HG02943 (cell line): Measurements from ENCODE around the gene APOC1.
"Not testable (repeated sequence)": the region's sequence is repeated elsewhere in the genome, so short reads cannot be mapped to it uniquely, and the experiment has no call there.

Experiments
- ATAC-seq: cut with Tn5 transposase; IDR thresholded peaks from one replicate; pipeline ENCODE4 v1.9.1; 2021; ENCODE audit warnings: mild to moderate bottlenecking, low read depth, moderate library complexity; ENCODE audit not compliant: unreplicated experiment

Gene APOC1

DNA sequence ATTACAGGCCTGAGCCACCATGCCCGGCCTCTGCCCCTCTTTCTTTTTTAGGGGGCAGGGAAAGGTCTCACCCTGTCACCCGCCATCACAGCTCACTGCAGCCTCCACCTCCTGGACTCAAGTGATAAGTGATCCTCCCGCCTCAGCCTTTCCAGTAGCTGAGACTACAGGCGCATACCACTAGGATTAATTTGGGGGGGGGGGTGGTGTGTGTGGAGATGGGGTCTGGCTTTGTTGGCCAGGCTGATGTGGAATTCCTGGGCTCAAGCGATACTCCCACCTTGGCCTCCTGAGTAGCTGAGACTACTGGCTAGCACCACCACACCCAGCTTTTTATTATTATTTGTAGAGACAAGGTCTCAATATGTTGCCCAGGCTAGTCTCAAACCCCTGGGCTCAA lies 4.6 kb upstream of the APOC1 start:
- ATAC-seq = no peak

DNA sequence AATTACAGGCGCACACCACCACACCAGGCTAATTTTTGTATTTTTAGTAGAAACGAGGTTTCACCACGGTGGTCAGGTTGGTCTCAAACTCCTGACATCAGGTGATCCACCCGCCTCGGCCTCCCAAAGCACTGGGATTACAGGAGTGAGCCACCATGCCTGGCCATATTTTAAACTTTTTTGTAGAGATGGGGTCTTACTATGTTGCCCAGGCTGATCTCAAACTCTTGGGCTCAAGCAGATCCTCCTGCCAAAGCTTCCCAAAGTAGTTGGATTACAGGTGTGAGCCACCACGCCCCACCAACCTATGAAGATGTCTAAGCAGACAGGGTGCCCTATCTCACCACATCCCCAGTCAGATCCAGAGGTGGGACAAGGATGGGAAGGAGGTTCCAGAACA lies 2.5 kb upstream of the APOC1 start:
- not testable (repeated sequence) for ATAC-seq

DNA sequence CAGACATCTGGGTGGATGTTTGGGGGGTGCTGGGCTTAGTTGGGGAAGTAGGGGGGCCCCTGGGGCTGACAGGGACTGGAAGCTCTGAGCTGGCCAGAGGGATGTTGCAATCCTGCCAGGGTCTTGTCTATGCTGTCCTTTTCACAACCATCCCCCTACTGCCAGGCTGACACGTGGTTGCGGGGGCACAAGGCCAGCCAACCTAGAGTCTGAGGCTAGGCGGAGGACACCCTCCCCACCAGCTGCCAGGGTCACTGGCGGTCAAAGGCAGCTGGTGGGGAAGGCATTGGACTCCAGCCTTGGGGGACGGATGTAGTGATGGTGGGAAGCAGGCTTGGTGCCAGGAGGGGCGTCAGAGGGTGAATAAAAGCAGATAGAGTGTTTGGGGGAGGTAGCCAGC lies 1.6 kb upstream of the APOC1 start:
- no peak for ATAC-seq

DNA sequence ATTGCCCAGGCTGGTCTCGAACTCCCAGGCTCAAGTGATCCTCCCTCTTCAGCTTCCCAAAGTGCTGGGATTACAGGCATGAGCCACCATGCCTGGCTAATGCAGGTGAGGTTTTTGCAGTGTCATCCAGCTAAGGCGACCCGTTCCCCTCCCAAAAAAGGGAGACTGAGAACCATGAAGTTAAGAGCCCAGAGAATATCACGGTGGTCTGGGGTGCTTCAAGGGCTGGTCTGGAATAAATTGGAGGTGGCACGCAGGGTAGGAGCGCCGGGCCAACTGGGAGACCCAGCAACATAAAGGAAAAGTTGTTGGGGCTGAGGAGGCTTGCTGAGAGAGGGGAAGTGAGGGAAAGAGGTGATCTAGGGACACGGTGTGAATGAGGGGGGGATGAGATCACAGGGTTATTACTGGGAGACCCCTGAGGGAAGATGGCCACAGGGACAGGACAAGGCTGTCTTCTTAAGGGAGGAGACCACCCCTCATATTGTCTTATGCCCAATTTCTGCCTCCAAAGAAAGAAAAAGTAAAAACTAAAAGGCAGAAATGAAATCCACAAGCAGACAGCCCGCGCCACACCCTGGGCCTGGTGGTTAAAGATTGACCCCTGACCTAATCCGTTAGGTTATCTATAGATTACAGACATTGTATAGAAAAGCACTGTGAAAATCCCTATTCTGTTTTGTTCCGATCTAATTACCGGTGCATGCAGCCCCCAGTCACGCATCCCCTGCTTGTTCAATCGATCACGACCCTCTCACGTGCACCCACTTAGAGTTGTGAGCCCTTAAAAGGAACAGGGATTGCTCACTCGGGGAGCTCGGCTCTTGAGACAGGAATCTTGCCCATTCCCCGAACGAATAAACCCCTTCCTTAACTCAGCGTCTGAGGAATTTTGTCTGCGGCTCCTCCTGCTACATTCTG lies 636 bp upstream of the APOC1 start:
- not testable (repeated sequence) for ATAC-seq

DNA sequence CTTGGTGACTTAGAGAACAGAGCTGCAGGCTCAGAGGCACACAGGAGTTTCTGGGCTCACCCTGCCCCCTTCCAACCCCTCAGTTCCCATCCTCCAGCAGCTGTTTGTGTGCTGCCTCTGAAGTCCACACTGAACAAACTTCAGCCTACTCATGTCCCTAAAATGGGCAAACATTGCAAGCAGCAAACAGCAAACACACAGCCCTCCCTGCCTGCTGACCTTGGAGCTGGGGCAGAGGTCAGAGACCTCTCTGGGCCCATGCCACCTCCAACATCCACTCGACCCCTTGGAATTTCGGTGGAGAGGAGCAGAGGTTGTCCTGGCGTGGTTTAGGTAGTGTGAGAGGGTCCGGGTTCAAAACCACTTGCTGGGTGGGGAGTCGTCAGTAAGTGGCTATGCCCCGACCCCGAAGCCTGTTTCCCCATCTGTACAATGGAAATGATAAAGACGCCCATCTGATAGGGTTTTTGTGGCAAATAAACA lies 9.9 kb downstream of the APOC1 start:
- no peak for ATAC-seq

DNA sequence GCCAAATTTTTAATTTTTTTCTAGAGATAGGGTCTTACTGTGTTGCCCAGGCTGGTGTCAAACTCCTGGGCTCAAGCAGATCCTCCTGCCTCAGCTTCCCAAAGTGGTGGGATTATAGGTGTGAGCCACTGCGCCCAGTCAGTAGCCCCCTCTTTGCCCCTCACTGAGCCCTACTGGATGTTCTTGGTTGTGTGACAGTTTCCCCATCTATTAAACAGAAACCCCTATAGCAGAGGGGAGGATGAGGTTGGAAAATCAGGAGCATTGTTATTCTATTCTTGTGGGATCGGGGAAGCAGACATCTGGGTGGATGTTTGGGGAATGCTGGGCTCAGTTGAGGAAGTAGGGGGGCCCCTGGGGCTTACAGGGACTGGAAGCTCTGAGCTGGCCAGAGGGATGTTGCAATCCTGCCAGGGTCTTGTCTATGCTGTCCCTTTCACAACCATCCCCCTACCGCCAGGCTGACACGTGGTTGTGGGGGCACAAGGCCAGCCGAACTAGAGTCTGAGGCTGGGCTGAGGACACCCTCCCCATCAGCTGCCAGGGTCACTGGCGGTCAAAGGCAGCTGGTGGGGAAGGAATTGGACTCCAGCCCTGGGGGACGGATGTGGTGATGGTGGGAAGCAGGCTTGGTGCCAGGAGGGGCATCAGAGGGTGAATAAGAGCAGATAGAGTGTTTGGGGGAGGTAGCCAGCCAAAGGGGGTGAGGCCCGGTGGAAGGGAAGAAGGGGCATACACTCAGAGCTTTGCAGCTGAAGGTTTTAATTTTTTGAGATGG lies 10.9 kb downstream of the APOC1 start:
- ATAC-seq = no peak

DNA sequence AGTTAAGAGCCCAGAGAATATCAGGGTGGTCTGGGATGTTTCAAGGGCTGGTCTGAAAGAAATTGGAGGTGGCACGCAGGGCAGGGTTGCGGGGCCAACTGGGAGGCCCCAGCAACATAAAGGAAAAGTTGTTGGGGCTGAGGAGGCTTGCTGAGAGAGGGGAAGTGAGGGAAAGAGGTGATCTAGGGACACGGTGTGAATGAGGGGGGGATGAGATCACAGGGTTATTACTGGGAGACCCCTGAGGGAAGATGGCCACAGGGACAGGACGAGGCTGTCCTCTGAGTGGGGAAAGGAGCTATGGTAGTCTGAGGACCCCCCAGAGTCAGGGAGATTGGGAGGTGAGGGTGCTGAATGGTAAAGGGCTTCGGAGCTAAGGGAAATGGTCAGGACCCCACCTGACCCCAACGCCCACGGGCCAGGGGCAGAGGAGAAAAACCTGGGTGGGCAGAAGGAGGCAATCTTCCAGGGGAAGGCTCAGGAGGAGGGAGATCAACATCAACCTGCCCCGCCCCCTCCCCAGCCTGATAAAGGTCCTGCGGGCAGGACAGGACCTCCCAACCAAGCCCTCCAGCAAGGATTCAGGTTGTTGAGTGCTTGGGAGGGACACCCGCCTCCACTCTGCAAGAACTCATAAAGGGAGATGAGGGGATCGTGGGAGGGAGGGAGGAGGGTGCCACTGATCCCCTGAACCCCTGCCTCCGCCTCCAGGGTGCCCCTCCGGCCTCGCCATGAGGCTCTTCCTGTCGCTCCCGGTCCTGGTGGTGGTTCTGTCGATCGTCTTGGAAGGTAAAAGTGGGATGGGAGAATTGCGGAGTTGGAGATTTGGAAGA lies 12.1 kb downstream of the APOC1 start:
- ATAC-seq = not testable (repeated sequence)

DNA sequence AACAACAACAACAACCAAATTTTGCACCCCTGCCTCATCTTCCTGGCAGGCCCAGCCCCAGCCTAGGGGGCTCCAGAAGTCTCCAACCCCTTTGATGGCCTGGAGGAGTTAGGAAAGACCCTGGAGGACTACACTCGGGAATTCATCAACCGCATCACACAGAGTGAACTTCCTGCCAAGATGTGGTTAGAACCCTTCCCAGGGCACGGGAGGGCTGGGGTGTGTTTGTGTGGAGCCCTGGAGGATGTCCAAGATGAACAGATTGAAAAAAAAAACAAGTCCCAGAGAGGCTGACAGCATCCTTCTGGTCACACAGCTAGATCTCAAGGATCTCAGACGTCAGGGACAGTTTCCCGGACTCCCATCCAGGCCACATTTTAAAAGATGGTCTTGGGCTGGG lies 13.3 kb downstream of the APOC1 start:
- no peak for ATAC-seq

DNA sequence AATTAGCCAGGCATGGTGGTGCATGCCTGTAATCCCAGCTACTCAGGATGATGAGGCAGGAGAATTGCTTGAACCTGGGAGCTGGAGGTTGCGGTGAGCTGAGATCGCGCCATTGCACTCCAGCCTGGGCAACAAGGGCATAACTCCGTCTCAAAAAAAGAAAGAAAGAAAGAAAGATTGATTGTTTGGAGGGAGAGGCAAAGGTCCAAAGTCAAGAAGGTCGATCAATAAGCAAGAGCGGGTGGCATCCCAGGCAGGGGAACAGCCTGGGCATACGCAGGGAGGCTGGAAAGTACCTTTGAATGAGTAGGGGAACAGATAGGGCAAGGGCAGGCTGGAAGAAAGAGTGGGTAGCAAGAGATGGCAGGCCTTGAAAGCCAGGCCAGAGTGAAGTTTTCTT lies 15.7 kb downstream of the APOC1 start:
- no peak for ATAC-seq

DNA sequence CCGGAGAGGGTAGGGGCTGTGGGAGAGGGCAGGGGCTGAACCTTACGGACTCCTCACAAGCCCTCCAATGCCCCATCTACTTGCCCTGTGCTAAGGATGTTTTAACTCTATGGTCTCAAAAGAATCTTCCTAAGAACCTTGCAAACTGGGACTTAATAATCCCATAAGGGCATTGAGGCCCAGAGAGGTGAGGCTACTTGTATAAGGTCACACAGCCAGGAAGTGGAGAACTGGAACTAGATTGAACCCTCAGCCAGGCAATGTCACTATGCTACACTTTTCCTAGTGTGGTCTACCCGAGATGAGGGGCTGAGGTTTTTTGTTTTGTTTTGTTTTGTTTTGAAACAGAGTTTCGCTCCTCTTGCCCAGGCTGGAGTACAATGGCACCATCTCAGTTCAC lies 17.1 kb downstream of the APOC1 start:
- no peak for ATAC-seq

DNA sequence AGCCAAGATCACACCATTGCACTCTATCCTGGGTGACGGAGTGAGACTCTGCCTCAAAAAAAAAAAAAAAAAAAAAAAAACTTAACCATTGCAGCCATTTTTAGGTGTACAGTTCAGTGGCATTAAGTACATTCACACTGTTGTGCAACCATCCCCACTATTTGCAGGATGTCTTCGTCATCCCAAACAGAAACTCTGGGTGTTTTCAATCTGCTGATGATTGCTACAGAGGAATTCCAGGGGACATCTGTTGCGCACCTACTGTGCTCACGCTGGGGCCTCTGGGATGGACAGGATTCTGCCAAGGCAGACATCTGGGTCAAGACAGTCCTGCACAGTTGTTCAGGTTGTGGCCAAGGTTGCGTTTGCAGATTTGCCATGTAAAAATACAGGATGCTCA lies 25.3 kb downstream of the APOC1 start:
- ATAC-seq = no peak

DNA sequence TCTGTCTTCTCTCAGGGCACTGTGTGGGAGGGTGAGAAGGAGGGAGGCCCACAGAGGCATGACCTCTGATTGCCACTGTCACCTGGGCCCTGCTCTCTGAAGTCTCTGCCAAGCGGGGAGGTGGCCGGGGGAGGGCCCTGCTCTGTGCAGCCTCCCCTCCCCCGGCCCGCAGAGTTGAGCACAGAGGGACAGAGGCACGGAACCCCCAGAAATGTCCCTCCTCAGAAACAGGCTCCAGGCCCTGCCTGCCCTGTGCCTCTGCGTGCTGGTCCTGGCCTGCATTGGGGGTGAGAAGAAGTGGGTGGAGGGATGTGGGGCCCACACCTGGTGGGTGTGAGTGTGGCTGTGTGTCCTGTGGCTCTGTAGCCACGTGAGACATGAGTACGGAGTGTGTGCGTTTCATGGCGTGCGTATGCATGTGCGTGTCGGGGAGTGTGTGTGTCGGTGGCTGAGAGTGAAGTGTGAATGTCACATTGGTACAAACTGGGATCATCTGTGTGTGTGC lies 27.7 kb downstream of the APOC1 start, which contains the start of gene APOC4:
APOC4 (plus strand) TSS at position 171 of the 505 bp plus-strand sequence; CDS start at position 212, 41 bp downstream.
- ATAC-seq = no peak

DNA sequence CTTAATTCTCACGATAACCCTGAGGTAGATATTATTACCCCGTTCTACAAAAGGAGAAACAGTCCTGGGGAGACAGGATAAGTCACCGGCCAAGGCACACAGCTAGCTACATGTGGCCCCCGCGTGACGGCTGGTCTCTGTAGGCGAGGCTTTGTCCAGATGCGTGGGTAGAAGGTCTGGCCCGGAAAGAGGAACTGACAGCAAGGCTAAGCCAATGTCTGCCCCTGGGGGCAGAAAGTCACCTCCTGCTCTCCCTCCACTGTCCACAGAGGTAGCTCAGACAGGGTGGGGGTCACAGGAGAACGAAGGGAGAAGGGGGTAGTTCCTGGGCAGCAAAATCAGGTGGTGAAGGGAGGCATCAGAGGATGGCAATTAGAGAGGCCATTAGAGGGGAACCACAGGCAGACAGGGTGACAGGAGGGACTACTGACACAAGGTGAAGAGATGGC lies 29.4 kb downstream of the APOC1 start:
- no peak for ATAC-seq

DNA sequence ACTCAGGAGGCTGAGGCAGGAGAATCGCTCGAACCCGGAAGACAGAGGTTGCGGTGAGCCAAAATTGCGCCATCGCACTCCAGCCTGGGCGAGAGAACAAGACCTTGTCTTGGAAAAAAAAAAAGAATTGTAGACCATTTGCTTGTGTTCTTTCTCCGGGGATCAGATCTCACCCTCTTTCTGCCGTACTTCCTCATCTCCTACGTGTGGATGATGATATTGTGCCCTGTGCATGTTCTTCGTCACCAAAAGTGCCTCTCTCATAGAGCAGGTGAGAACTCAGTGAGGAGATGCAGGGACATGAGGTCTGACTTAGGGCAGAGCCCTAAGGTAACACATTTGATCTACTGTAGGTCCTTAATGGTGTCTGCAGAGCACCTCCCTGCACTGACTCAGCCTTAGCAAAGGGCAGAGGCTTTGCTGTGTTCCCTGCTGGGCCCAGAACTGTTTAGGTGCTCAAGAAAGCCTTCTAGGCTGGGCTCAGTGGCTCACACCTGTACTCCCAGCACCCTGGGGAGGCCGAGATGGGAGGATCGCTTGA lies 32.7 kb downstream of the APOC1 start:
- no peak for ATAC-seq

DNA sequence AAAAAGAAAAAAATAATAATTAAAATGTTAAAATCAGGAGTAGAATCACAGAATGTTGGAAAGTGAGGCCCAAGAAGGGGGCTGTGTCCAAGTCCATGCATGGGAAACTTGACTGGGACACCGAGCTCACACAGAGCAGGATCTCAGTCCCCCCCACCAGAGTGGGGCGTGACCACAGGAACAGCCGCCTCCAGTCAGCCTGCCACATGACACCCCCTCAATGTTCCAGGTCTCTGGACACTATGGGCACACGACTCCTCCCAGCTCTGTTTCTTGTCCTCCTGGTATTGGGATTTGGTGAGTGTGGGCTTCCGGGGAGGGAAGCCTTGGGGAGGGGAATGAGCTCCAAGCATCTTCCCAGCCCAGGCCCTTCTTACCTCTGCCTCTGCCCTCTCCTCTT lies 33.8 kb downstream of the APOC1 start:
- ATAC-seq = no peak

DNA sequence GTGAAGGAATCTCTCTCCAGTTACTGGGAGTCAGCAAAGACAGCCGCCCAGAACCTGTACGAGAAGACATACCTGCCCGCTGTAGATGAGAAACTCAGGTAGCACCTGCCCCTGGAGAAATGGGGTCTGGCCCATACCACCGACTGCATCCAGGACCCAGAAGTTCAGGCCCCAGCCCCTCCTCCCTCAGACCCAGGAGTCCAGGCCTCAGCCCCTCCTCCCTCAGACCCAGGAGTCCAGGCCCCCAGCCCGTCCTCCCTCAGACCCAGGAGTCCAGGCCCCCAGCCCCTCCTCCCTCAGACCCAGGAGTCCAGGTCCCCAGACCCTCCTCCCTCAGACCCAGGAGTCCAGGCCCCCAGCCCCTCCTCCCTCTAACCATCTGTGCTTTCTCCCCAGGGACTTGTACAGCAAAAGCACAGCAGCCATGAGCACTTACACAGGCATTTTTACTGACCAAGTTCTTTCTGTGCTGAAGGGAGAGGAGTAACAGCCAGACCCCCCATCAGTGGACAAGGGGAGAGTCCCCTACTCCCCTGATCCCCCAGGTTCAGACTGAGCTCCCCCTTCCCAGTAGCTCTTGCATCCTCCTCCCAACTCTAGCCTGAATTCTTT lies 34.5 kb downstream of the APOC1 start:
- ATAC-seq = no peak

DNA sequence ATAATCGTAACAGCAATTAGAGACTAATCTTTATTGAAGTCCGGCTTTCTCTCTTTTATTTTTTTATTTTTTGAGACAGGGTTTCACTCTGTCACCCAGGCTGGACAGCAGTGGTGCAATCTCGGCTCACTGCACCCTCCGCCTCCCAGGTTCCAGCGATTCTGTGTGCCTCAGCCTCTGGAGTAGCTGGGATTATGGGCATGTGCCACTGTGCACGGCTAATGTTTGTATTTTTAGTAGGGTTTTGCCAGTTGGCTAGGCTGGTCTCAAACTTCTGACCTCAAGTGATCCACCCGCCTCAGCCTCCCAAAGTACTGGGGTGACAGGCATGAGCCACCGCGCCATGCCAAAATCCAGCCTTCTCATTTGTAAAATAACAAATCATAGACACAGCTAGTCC lies 35.1 kb downstream of the APOC1 start:
- no peak for ATAC-seq

DNA sequence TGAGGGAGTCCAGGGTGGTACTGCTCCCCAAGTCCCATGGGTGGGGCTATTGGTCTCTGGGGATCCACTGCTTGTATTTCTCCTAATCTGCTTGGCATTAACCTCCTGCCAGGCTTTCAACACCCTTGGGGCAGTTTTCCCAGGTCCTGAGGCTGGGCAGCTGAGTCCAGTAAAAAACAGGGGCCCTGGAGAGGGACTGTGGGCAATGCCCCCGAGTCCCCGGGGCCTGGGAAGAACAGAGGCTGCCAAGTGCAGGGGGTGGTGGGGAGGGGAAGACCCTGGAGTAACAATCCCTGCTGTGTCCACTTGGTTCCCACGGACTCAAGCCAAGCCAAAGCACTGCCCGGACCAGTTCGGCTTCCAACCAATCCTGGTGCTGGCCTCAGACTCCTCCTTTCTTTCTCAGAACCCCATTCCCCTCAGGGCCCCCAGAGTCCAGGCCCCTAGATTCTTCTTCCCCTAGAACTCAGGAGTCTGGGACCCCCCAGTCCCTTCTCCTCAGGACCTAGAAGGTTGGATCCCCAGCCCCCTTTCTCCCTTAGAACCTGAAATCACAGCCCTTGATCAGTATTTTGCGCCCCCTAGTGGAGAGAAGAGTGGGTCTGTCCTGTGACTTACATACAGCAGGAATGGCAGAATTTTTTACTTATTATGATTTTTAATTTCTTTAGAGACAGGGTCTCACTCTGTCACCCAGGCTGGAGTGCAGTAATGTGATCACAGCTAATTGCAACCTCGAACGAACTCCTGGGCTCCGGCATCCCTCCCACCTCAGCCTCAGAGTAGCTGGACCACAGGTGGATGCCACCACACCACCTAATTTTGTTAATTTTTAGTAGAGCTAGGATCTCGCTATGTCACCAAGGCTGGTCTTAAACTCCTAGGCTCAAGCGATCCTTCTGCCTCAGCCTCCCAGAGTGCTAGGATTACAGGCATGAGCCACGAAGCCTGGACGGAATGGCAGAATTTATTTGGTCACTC lies 37.1 kb downstream of the APOC1 start:
- no peak for ATAC-seq
